Activated CD8-positive, alpha-beta memory T cell treated with anti-CD3 and anti-CD28 coated beads, Interleukin-2, amount 50 U/mL, for 24 hours (primary cell): ENCODE data around the gene SASH1.

ENCODE experiments used
- DNase-seq: peaks from one replicate; pipeline ENCODE4 v3.0.0-alpha.2; 2020; ENCODE audit errors: extremely low read depth

The SASH1 gene

DNA sequence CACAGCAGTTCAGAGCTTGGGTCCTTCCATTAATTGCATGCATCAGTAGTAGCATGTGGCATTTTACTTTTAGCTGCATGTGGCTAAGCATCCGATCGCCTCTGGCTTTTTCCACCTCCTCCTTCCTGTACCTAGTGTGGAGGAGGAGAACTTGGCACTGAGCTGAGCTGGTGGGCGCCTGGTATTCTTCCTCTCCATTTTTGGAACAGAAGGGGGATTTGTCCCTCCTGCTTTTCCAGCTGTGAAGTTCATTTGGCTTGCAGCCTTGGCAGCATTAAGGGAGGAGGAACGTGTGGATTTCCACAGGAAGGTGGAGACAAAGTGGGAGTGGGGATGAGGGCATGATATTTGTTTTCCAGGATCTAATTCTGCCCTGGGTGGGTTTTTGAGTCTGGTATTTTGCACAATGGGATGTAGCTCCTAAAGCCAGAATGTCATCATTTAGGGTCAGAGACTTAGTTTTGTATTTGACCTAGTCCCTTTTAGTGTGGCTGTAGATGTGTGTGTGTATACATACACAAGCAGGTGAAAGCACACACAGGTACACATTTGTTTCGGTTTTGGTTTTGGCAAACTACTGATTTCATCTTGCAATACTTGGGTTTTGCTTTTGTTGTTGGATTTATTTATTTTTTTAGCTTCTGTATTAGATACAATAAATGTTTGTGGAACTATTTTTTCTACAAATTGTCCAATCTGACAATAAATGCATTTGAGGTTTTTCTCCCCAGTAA lies 90.0 kb downstream of the SASH1 start:
- no peak for DNase-seq

DNA sequence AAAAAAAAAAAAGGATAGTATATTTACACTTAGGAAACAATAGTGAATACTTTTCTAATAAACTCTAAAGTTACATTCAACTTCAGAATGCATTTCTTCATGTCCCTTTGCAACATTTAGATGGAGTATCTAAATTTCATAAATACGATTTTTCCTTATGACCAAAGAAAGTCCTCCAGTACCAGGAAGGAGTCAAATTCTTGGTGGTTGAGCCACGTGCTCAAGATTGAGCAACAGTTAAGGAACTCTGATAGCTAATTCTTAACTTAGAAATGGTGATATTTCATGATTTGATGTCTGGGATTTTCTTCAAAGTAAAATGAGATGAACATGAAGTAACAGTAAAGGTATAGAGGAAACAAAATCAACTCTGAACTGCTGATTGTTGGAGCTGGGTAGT lies 92.7 kb downstream of the SASH1 start:
- DNase-seq = no peak

- DNase-seq = no peak
Observed at GRCh38 chr6:148436466-148436865, 93.8 kb downstream of the SASH1 start.

GRCh38 chr6:148438632-148439031 lies 96.0 kb downstream of the SASH1 start:
- no peak for DNase-seq

GRCh38 chr6:148440016-148440415 lies 97.4 kb downstream of the SASH1 start:
- no peak for DNase-seq

GRCh38 chr6:148440877-148441453 lies 98.3 kb downstream of the SASH1 start:
- DNase-seq = no peak

- DNase-seq = no peak
Observed at GRCh38 chr6:148441454-148441911, 98.8 kb downstream of the SASH1 start.

- no peak for DNase-seq
Observed at GRCh38 chr6:148443798-148444560, 101.3 kb downstream of the SASH1 start.

- no peak for DNase-seq
Observed at GRCh38 chr6:148445116-148445515, 102.5 kb downstream of the SASH1 start.

DNA sequence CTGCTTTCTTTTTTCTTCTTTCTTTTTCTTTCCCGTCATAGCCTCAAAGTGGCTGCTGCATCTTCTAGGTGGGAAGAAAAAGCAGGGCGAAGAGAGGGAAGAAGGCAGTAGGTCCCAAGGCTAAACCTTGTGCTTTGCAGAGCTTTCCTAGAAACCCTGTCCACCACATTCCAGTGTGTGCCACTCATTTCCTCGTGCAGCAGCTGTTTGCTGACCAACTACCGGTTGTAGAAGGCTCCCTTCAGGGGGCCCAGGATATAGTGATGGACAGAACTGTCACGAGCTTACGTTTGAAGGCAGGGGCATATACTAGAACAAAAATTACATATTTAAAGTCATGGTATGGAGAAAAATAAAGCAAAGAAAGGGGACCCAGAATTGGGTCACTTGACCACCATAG lies 103.0 kb downstream of the SASH1 start:
- no peak for DNase-seq

- DNase-seq = no peak
Observed at GRCh38 chr6:148446681-148447080, 104.0 kb downstream of the SASH1 start.

DNA sequence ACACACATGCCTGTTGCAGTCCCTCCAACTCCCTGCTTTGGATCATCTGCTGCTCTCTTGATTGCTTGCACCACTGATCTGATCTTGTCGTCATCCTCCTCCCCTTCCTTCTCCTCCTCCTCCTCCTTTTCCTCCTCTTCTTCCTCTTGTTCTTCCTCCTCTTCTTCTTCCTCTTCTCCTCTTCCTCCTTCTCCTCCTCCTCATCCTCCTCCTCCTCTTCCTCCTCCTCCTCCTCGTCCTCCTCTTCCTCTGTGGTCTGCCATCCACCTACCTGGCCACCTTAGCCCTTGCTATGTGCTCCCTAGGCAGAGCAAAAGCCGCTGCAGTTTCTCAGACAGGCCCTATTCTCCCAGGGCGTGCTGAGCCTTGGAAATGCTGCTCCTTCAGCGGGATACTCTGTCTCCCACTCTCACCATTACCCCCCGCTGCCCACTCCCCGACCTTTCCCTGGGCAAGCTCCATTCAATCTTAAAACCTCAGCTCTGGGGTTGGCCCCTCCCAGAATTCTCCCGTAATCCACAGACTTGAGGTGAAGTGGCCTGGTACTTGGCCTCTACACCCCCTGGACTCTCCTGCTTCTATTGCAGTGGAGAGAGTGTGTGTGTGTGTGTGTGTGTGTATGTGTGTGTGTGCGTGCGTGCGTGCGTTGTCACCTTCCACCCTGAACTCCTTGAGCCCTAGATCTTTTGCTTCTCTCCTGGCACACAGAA lies 105.0 kb downstream of the SASH1 start:
- no peak for DNase-seq

DNA sequence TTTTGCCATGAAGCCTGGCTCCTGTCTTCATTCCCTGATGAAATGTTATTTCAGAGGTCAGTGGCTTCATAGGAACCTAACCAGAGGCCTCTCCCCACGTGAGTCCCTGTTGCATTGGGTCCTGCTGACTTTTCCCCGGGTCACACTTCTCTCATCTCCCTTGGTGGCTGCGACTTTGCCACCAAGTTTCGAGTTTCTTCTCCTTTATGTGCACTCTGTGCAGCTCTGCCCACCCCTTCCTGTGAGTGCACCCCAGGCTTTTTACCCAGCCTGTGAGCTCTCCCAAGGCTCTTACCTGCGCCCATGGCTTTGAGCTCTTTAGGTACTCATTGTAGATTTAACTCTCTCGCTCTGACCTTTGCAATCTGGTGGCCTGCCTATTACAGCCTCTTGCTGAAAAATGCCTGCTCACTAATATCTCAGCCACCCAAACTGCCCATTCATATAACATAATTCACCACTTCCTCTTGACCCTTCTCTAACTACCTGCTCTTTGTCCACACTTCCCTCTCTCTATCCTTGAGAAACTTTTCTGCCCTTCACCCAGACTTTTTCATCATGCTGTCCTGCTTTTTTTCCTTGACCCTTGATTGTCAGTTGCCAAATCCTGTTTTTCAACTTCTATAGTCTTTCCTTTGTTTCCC lies 105.9 kb downstream of the SASH1 start:
- no peak for DNase-seq

DNA sequence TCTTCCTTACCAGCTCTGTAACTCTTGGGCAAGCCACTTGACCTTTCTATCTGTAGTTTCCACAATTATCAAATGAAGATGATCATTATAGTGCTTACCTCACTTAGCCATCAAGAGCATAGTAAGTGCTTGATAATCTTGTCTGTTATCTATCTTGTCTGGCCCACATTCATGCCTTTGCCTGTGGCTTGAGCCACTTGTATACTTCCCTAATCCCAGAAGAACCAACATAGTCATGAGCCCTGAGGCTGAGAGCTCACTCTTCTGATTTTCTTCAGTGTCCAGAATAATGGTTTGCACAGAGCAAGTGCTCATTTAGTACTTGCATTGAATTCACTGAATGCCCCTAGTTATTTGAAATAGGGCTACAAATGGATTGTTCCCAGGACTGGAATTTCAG lies 108.2 kb downstream of the SASH1 start:
- no peak for DNase-seq

DNA sequence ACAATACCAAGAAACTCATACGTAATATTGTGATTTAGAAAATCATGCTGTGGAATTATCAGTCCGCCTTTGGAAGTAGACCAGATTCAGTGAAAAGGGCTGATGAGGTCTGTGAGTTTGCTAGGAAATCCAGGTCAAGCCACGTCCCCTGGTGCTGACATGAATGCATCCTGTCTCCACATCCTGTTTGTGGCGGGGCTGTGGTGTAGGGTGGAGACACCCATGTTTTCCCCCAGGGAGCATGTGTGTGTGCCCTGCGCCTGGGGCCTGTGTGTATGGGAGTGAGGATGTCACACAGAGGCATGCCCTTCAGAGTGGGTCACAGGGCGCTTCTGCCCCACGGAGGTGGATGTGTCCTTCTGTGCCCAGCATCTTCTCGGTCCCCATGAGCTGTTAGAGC lies 109.1 kb downstream of the SASH1 start:
- DNase-seq = no peak

DNA sequence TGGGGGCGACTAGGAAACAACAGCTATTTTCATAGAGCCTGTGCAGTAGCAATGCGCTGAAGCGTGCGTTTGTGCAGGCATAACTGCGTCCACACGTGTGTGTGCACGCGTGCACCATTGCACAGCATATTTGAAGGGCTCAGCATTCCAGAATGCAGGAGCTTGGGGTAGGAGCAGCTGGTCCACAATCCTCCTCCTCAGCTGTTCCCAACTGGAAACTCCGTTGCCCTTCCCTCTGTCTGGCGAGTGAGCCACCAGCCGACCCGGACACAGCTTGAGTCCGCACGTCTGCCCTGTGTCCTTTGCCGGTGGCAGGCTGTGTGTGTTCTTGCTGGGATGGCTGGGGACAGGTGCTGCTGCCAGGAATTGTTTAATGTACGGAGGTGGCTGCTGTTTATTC lies 110.2 kb downstream of the SASH1 start:
- no peak for DNase-seq

- DNase-seq = no peak
Observed at GRCh38 chr6:148453906-148454305, 111.3 kb downstream of the SASH1 start.

DNA sequence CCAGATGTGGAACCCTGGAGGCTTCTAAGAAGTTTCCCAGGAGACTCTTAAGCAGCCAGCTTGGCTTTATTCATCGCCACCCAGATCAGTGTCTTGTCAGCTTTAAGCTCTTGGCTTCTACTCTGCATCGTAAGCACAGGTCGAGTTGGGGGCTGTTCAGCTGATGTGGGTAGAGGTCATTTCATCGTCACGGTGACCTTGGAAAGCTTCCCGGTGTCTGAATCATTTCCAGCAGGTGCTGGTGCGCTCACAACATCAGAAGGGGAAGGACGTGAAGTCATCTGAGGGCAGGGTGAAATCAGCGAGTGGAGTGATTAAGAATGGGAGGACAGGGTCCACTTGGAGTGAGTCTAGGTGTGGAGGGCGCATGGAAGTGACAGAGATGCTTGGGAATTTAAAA lies 112.6 kb downstream of the SASH1 start:
- DNase-seq = no peak

GRCh38 chr6:148455674-148456558 lies 113.3 kb downstream of the SASH1 start:
- no peak for DNase-seq

DNA sequence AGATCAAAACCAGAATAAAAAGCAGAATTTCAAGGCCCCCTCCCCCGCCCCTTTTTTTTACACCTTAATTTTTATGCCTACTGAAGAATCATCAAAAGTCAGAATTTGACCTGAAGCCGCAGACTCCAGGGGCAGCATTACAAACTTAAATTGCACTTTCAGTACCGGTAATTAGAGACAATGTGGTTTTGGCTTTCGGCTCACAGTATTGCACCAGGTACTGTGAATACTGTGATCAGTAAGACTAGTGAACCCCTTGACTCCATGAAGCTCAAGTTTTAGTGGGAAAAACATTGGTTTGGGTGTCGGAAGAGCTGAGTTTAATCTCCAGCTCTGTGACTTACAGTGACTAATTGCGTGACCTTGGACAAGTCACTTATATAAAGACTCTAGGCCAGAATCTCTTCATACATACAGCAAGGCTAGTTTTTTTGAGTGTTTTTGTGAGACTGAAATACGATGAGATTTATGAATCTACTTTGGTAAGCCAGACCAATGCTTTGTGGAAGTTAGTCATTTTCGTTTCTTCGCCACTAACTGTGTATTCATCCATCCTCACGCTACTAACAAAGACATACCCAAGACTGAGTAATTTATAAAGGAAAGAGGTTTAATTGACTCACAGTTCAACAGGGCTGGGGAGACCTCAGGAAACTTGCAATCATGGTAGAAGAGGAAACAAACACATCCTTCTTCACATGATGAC lies 114.7 kb downstream of the SASH1 start:
- no peak for DNase-seq
